ENCODE data around the gene WDR81.
"Not testable (repeated sequence)": the region's sequence is repeated elsewhere in the genome, so short reads cannot be mapped to it uniquely, and the experiment has no call there.

The WDR81 gene

DNA sequence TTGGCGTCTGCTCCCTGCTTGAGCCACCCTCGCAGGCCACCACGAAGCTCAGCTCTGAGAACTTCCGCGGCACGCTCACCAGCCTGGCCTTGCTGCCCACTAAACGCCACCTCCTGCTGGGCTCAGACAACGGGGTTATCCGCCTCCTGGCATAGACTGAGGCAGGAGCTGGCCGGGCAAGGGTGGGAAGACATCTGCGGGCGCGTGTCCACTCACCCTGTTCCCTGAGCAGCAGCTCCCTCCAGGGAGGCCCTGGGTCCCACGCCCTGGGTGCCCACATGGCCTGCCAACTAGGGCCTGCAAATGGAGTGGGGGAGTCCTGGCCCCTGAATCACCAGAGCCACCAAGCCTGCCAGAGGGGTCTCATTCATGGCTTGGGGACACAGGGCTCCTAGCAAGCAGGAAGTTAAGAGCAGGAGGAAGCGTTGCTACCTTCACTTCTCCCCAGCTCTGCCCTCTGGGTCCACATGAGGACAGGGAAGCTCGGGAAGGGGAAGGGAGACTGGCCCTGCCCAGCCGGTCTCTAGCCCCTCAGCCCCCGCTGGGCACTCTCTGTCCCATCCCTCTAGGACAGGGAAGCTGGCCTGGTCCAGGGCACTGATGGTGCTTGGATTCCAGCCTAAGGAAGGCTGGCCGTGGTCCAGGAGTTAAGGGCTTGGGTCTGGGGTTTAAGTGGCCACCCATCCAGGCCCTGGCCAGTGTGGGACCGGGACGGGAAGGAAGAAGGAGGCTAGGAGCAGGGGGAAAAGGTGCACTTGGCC, 13.2 kb downstream of the WDR81 start:
- no peak overlapping the region for H3K4me3 ChIP-seq (ENCODE audit: low read depth, low read length)
- POLR2A ChIA-PET: no interaction called here
- DNase-seq (ENCODE audit: low read depth, low spot score): no peak
- CTCF ChIA-PET: interaction anchor here (0.9 to 1.2 kb wide), 2 partner anchors 21 to 47 kb away, joined by 3 read pairs; no protein-coding TSS in a partner anchor
- no peak for TF ChIP-seq CTCF (IDR thresholded peaks at IDR 0.05; ENCODE audit: insufficient read depth, low read length, missing control alignments)

DNA sequence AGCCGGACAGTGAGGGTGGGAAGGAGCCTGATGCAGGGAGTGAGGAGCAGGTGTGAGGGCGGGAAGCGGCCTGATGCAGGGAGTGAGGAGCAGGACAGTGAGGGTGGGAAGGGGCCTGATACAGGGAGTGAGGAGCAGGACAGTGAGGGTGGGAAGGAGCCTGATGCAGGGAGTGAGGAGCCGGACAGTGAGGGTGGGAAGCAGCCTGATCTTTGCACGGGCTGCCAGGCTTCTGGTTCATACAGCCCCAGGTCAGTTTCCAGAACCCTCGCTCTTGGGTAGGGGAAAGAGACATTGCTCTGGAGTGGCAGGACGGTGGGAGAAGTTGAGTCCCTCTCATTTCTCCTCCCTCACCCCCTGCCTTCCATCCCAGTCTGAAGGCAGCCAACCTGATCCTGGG, 17.4 kb downstream of the WDR81 start:
- H3K4me3 ChIP-seq (ENCODE audit: low read depth, low read length); CTCF ChIA-PET; POLR2A ChIA-PET; DNase-seq (ENCODE audit: low read depth, low spot score): not testable (repeated sequence)

GRCh38 chr17:1742371-1743087, 18.0 kb downstream of the WDR81 start, which contains the start of gene SERPINF2:
Gene SERPINF2 (plus strand): TSS chr17:1742871. CDS start chr17:1744996, 2,125 bp downstream.
- no peak within 1 kb of the TSS for H3K4me3 ChIP-seq (ENCODE audit: low read depth, low read length)
- TF ChIP-seq CTCF (IDR thresholded peaks at IDR 0.05; ENCODE audit: insufficient read depth, low read length, missing control alignments): no peak
- DNase-seq (ENCODE audit: low read depth, low spot score): no peak
- ChIA-PET POLR2A (no interaction called here), CTCF (no interaction called here)

GRCh38 chr17:1743088-1743439, 18.6 kb downstream of the WDR81 start:
- TF ChIP-seq CTCF (IDR thresholded peaks at IDR 0.05; ENCODE audit: insufficient read depth, low read length, missing control alignments): no peak
- POLR2A ChIA-PET: no interaction called here
- H3K4me3 ChIP-seq (ENCODE audit: low read depth, low read length): no peak overlapping the region
- no peak for DNase-seq (ENCODE audit: low read depth, low spot score)
- CTCF ChIA-PET: no interaction called here

- no peak for TF ChIP-seq CTCF (IDR thresholded peaks at IDR 0.05; ENCODE audit: insufficient read depth, low read length, missing control alignments)
- H3K4me3 ChIP-seq (ENCODE audit: low read depth, low read length): no peak overlapping the region
- DNase-seq (ENCODE audit: low read depth, low spot score): no peak
- ChIA-PET POLR2A (no interaction called here), CTCF (interaction anchor here (0.7 kb wide), 1 partner anchor 10 kb away, joined by 4 read pairs; no protein-coding TSS in a partner anchor)
Observed at GRCh38 chr17:1744551-1745512, 20.3 kb downstream of the WDR81 start.

DNA sequence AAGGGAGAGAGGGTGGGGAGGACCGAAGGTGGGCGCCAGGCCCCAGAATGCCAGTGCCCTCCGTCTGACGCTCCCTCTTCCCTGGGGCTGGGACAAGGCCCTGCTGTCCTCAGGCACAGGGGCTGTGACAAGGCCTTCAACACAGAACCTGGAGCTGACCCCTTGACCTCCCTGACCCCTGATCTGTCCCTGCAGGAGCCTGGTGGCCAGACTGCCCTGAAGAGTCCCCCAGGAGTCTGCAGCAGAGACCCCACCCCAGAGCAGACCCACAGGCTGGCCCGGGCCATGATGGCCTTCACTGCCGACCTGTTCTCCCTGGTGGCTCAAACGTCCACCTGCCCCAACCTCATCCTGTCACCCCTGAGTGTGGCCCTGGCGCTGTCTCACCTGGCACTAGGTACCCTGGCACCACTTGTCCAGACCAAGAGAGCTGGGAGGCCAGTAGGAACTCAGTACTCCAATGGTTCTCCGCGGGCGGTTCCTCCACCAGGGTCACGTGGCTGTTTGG, 21.1 kb downstream of the WDR81 start:
- no peak for TF ChIP-seq CTCF (IDR thresholded peaks at IDR 0.05; ENCODE audit: insufficient read depth, low read length, missing control alignments)
- ChIA-PET POLR2A (no interaction called here), CTCF (interaction anchor here (0.7 to 2.0 kb wide), 2 partner anchors 9 to 24 kb away, joined by 4 to 6 read pairs; no protein-coding TSS in a partner anchor)
- H3K4me3 ChIP-seq (ENCODE audit: low read depth, low read length): no peak overlapping the region
- DNase-seq (ENCODE audit: low read depth, low spot score): no peak
